PC-9 (cell line): ENCODE results near the gene SLC16A8.

Experiments
- CTCF ChIP-seq: fragments of 200-600 bp; sonication (generic); conservative IDR thresholded peaks from 2 replicates; pipeline ENCODE4 v1.6.1; 2017; ENCODE audit warnings: mixed run types, antibody characterized with exemption, mild to moderate bottlenecking, moderate library complexity
- EZH2 ChIP-seq: fragments of 200-600 bp; sonication (generic); IDR thresholded peaks from 2 replicates; pipeline ENCODE4 v1.8.0; 2017; ENCODE audit warnings: antibody characterized with exemption, low read depth

- TF ChIP-seq CTCF (no peak), EZH2 (no peak)
Observed at GRCh38 chr22:38129856-38130255, 45.9 kb upstream of the SLC16A8 start.
